HG03558 (cell line): Measurements from ENCODE around the gene TUBB2B.

Experiments used
- ATAC-seq: cut with Tn5 transposase; IDR thresholded peaks from one replicate; pipeline ENCODE4 v1.9.1; 2021; ENCODE audit warnings: moderate number of reproducible peaks; ENCODE audit not compliant: unreplicated experiment; ENCODE audit errors: extremely low read depth

The TUBB2B gene

DNA sequence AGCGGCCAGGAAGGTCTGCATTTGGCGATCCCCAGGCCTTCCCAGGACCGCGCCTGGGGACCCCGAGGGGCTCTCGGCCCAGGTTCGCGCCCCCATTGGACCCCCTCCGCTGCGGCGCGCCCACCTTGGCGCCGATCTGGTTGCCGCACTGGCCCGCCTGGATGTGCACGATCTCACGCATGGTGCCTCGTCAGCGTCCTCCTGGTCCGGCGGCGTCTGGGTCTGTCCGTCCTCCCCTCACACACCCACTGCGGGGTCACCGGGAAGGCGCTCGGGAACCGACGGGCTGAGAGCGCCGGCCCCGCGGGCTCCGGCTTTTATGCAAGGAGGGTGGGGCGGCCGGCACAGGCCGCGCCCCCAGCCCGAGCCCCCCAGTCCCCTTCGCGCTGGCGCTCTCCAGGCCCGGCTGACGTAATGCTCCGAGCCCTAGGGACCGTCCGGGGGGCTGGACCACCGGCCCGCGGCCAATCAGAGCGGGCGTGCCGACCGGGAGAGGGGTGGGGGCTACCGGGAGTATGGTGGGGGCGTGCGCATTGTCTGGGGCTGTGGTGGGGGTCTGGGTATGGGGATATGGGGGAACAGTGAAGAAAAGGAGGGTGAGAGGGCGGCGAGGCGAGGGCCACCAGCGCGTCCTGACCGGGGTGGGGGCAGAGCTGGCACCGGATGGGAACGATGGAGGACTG lies at the start of gene TUBB2B:
TUBB2B (minus strand) TSS at position 291 of the 683 bp plus-strand sequence; CDS start at position 181, 110 bp downstream.
- no peak for ATAC-seq

DNA sequence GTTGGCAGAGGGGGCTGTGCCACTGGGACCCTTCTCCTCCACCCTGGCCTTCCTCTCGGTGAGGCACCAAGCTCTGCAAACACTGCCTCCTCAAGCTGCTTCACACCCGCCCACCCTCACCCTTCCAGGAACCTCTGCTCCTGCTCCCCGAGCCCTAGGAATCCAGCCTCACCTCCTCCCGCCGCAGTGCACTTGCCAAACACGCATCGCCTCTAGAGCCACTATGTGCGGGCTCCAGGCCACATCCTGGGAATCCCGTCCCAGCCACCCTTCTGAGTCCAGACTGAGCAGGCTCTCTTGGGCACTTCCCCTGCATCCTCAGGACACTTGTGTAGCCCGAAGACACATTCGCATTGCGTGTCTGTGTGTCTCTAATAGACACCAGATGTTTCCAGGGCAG lies 49.8 kb upstream of the TUBB2B start:
- no peak for ATAC-seq

DNA sequence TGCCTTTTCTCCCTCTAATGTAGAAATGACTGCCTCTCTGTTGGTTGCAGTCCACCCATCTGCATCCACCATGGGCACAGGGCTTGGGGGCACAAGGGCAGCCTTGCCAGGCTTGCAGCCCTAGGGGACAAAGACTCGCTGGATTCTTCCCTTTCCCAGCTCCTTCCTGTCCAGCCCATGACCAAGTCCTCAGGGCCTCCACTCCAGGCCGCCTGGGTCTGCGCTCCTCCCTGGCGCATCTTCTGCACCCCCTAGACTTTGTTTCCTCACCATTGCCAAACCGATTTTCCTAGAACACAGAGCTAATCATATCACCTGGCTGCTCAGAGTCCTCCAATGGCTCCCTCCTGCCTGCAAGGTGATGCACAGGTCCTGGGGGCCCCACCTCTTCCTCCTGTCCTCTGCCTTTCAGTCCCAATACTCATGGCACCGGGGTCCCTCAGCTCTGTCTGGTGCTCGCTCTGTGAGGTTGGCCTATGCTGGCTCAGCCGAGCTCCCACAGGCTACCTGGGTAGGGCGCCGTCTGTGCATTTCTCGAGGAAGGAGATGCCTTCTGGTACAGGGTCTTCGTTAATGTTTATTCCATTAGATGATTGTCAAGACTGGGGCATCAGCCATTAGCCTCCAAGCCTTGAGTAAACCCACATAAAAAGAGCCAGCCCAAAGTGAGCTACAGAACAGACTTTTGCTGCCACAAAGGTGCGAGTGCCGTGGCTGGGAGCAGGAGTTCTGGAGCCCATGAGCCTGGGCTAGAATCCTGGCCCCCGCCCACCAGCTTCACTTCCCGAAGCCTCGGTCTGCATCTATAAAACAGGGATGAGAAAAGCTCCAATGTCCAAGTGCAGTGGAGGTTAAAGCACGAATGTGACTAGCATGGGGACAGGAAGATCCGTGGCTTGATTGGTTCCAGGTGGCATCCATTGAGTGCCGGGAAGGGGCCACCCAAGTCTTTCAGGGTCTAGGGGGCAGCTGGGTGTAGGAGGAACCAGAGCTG lies 49.0 kb upstream of the TUBB2B start:
- ATAC-seq = no peak

DNA sequence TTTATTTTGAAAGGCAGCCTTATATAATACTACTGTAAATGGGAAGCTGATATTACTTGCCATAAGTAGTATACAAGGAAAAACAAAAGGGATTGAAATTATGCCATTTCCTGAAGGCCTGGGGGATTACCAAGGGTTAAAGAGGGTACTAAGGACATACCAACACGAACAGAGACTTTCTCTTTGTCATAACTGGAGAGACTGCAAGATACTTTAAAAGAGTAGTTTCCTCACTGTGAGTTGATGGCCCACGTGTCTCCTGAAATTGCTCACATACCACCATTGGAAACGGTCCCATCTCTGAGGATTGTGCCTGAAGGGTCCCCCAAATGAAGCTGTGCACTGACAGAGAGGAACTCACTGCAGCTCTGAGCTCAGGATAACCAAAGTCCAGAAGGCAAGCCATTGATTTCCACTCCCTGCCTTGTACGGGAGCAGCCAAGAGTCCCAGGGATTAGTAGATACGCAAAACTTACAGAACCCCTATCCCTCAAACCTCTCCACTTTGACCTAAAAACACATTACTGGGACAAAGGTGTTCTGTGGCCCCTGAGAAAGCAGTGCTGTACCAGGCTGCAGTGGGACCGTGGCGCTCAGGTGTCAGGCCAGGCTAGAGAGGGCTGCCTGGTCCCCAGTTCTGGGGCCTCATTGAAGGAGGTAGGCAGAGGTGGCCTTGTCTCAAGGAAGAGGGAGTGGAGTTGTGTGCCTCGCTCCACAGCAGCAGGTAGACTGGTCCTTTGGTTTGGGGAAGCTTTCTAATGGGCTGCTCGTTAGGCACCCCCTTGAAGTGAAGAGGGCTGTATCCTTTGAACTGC lies 46.5 kb upstream of the TUBB2B start:
- ATAC-seq = no peak

DNA sequence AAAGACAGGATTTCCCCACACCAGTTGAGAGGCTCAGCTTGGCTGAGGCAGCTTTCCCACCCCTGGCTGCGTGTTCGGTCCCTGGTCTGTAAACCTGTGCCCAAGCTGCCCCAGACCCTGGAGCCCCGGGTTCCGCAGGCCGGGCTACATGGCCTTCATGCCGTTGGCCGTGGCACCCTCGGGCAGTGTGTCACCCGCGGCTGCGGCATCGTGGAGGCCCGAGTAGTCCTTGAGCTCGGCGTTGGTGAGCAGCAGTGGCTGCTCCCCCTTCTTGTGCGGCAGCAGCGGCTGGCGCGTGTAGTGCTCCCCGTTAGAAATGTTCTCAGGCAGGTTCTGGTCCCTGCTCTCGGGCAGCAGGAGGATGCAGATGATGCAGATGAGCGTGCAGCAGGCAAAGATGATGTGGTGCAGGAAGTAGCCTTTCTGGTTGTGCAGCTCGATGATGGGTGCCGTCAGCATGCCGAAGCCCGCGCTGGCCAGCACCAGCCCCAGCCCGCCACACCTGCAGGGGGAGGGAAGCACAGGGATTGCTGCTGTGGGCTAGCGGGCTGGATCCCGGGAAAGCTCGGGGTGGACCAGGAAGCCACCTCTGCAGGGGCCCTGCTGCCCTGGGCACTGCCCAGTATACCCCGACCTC lies 45.6 kb upstream of the TUBB2B start:
- ATAC-seq = no peak

DNA sequence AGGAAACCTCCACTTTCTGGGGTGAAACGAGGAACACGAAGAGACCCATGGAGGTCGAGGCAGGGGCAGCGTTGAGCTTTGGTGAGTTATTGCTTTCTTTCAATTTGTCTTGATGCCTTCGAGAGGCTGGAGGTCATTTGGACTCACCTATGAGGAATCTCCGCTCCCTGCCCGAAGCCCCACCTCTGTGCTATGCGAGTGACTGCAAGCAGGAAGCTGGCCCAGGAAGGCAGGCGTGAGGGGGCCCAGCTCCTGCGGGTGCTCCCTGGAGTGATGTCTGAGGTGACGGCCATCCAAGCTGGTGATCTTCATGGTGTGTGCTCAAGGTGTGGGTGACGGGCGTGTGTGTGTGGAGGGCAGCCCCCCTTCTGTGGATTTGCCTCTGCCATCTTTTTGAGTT lies 44.3 kb upstream of the TUBB2B start:
- no peak for ATAC-seq

DNA sequence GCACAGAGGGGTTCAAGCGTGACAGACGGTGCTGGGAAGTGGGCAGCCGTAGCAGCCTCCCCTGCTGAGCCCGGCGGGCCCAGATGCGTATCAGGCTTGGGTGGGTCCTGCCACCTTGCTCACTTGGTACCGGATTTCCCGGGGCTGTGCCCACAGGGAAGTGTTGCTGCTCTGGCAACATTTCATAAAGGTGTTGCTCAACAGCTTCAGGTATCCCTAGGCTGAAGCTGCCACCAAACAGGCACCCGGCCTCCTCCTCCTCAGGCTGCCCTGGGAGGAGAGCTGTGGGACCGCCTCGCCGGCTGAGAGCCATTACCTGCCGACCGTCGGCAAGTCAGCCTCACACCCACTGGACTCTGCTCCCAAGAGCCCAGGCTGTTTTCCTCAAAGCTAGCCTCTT lies 42.8 kb upstream of the TUBB2B start:
- ATAC-seq = no peak

DNA sequence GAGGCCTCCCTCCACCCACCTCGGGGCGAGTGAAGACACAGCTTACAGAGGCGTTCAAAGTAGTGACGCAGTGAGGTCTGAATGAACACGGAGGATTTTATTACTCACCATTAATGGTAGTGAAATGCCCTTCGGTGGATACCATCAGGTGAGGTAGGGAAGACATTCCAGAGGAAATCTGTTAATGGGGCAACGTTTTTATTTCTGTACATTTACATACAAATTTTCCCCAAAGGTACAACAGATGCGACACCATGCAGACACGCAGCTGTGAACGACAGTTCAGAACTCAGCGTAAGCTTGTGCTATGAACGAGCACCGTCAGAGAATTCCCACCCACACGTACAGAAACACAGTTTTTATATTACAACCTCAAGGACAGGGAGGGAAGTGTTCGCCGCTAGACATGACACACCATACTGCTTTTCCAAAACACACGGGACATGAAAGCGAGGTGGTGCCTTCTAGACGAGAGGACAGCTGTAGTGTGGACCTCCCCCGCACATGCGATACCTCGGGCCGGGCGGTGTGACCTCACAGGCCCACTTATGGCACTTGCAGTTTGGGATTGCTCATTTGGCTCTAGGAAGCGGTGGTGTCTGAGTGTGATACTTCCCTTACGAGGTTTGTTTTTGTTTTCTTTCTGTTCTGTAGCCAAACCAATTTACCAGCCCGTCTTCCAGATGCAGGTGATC lies 42.0 kb upstream of the TUBB2B start:
- ATAC-seq = no peak

DNA sequence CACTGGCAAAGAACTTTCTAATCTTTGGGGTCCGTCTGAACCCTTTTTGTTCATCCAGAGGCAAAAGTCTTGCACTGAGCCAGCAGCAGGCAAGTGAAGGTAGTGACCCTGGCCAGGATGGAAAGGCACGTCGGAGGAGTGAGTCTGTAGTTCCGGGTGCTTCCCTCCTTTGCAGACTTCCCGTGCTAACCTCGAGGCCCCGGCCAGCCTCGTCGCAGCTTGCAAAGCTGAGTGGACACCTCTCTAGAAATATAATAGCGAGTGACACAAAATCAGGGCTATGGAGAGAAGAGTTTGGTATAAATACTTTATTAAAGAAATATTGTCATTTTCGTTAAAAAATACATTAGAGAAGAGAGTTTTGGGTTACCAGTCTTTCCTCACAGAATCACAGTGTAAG lies 41.2 kb upstream of the TUBB2B start:
- no peak for ATAC-seq

DNA sequence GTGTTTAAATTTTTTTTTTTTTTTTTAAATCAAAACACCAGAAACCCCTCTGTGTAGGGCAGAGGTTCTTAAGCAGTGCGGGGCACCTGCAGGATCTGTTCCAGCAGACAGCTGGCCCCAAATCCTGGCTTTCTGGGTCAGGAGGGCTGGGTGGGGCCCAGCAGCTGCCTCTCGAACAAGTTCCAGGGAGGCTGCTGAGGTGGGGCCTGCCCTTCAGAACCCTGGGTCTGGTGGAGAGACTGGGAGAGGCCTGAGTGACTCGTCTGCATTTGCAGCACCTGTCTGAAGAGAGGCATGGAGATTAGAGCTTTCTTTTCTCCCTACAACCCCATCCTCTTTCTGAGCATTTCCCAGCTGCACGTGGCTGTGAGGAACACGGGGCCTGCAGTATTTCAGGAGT lies 39.7 kb upstream of the TUBB2B start:
- ATAC-seq = no peak

DNA sequence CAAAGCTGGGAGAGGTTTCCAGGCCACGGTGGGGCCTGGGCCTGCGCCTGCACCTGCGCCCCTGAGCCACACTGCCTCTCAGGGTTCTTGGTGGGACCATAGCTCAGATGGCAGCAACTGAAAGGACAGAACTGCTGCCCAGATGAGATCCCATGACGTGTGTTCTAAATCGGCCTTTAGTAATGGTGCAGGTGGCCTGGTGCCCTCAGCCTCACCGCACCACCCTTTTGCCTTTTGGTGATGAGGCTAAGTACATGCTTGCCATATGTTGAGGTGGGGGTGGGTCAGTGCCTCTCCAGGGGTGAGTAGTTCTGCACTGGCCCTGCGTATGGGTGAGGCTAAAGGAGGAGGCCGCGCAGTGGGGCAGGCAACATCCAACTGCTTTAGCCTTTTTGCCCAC lies 38.7 kb upstream of the TUBB2B start:
- no peak for ATAC-seq

DNA sequence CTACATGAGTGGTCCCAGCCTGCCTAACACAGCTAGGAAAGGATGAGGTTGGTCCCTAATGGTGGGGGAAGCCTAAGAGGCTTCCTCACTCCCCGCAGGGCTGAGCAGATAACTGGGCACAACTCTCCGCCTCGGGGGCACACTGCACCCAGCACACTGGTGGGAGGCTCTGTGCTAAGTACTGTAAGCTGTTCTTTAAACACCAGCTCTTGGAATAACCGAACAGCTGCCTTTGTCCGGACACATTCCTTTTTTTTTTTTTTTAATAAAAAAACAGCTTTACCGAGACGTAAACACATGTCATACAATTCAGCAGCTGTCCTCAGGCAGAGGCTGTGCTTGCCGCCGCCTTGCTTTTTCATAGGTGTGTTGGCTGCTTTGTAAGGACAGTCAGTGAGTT lies 38.2 kb upstream of the TUBB2B start:
- ATAC-seq = no peak

DNA sequence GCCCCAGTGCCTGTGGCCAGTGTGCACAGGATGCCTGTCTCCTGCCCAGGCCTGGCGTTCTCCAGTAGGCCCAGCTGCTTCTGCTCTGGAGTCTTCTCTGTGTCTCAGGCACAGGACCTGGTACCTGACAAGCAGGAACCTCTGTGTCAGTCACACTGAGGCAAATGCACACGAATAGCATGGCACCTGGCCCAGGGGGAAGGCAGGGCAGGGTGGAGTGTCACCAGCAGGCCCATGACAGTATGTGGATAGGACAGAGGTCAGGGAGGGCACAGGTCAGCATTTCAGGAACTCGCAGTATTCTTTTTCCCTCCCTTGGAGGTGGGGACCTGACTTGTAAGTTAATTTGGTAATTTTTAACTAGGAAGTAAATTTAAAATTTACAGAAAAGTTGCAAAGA lies 36.9 kb upstream of the TUBB2B start:
- no peak for ATAC-seq

DNA sequence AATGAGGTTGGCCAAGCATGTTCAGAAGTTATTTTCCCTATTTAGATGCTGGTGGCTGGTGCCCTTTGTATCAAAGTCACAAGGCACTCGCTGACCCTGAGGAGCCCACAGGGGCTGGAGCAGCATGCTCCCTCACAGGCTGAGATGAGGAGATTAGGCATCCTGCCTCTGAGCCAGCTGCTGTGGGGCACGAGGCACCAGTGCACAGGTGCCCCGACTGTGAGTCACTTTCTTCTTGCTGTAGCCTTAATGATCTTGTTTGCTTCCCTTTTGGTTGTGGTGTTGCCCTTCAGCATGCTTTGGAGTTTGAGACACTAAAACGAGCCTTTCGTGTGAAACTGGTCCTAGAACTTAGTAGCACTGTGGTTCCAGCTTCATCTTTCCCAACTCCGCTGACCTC lies 35.6 kb upstream of the TUBB2B start:
- no peak for ATAC-seq

DNA sequence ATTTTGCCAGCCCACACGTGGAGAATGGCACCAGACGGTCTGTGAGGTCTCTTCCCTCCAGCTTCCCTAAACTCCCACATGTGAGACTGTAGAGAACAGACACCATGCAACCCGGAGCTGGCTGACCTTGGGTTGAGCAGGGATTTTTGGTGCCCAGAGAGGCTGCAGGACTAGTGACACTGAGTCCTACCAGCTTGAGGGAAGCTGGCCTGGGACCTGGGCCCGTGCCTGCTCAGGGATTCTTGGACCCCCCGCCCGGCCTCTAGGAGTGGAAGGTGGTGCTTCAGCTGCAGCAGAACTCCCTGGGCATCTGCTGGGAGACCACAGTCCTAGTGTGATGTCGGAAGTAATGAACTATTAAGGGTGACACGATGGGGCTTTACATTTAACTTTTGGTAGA lies 34.5 kb upstream of the TUBB2B start:
- ATAC-seq = no peak

DNA sequence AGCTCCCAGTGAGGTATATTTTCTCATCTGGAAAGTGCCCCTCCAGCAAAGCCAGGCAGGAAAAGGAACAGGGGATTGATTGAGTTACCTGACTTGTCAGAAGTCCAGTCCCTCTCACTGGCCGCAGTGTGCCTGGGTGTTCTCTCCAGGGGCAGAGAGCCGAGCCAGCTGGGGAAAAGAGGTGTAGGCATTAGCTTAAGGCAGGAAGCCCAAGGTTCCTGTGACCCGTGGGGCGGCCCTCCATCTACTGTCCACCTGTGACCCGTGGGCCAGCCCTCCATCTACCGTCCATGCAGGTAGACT lies 34.0 kb upstream of the TUBB2B start:
- no peak for ATAC-seq

DNA sequence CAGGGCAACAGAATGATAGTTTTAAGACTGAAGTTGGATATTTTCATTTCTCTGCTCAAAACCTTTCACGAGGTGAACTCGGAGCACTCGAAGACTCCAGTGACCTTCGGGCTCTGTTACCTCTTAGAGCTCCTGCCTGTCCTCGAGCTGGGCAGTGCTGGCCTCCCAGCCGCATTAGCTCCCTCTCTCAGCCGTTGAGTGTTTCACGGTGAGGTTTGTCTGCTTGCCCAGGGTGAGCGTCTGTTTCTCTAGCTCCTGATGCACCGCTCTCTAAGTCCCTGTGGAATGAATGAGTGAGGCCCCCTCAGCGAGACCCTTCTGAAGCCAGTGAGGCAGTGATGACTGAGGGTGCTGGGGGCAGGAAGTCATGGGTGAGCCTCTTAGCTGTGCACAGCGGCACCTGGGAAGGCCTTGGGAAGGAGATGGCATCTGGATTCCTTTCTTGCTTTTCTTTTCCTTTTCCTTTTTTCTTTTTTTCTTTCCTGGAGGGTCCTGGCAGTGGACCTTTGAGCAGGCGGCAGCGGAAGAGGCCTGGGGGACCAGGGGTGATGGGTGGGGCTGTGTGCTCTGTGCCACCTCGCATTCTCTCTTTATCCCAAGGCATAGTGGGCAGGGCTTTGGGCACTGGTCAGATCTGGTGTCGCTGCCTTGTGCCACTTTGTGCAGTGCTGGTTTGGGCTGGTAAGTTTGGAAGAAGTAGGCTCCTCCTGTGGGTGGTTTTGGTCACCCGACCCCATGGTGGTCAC lies 33.5 kb upstream of the TUBB2B start:
- no peak for ATAC-seq

DNA sequence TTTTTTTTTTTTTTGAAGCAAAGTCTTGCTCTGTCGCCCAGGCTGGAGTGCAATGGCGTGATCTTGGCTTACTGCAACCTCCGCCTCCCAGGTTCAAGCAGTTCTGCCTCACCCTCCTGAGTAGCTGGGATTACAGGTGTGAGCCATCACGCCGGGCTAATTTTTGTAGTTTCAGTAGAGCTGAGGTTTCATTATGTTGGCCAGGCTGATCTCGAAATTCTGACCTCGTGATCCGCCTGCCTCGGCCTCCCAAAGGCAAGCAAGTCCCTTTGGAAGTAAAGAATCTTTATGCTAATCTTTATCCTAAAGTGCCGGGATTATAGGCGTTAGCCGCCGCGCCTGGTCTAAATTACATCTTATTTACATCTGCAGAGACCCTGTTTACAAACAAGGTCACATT lies 32.8 kb upstream of the TUBB2B start:
- no peak for ATAC-seq

DNA sequence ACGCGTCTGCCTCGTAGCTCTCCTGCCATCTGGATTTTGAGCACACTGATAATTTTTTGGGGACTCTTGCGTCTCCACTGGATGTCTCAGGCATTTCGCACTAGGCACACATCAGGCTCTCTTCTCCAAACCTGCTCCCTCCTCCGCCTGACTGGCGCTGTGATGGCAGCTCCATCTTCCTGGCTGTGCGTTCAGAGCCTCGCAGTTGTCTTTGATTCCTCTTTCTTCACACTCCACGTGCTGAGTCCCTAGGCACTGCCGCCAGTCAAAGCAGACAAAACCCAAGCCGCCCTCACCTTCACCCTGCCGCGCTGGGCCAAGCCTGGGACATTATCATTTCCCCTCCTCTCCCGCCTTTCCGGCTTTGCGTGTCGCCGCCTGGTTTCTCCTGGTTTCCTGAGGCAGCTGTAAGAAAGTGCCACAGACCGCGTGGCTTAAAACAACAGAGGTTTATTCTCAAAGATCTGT lies 32.1 kb upstream of the TUBB2B start:
- ATAC-seq = no peak
